Stimulated activated CD8-positive, alpha-beta memory T cell treated with anti-CD3 and anti-CD28 coated beads, Interleukin-15, amount 100 ng/mL, for 4 hours (primary cell): Measurements from ENCODE around the gene MAP6.
"Not testable (repeated sequence)": the region's sequence is repeated elsewhere in the genome, so short reads cannot be mapped to it uniquely, and the experiment has no call there.

Experiments
- DNase-seq, 2 donors: peaks; one replicate each; pipeline ENCODE4 v3.0.0-alpha.2; 2020; ENCODE audit warnings: low read depth in 2 of 2

Gene MAP6

GRCh38 chr11:75591966-75592365 lies 76.9 kb downstream of the MAP6 start:
- DNase-seq = no peak

DNA sequence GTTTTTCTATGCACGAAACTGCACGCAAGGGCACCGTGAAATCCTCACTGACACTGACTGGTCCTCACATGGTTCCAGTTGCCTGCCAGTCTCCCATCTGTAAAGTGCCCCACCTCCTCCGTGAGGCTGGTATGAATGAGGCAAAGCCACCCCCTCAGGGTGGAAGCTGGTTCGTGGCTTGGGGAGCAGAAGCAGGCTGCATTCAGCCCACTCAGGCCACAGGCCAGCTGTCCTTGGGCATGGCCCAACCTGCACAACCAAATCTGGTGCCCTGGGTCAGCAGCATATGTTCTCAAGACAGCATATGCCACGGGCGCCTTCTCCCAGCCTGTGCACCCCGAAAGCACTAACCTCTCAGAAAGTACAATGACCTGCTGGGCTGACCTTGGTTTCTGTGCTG lies 77.5 kb downstream of the MAP6 start:
- no peak for DNase-seq

DNA sequence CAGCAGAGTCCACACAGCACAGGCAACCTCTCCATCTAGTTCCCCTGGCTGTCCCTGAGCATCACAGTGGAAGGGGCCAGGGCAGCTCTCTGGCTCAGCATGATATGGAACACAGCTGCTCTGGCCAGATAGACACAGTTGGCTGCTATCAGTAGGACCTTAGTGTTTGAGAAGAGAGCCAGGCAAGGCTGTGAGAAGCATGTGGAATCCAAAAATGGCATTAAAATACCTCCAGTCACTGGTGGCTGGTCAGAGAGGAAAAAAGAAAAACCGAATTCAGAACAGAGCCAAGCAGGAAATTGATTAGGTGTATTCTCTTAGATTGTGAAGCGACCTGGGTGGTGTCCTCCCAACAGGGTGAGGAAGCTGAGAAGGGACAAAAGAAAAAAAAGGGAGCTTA lies 78.9 kb downstream of the MAP6 start:
- DNase-seq = no peak

- no peak for DNase-seq
These were observed 79.8 kb downstream of the MAP6 start for GRCh38 chr11:75589051-75589450.

- no peak for DNase-seq
These were observed 80.8 kb downstream of the MAP6 start for GRCh38 chr11:75588051-75588481.

DNA sequence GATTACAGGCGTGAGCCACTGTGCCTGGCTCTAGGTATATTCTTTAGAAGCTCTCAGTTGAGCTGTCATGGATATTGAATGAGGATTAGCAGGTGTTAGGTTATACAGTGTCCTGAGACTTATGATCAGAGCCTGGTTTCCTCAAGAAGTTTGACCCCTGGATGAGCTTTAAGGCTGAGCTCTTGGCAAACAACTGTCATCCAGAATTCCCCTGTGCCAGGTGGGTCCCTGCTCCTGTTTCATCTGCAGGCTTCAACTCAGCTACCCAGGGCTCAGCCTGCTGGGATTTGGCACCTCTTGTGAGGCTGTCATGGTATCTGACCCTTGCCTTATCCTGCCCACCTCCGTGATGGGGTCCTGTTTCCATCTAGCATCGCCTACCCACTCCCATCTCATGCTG lies 82.4 kb downstream of the MAP6 start:
- DNase-seq = no peak

DNA sequence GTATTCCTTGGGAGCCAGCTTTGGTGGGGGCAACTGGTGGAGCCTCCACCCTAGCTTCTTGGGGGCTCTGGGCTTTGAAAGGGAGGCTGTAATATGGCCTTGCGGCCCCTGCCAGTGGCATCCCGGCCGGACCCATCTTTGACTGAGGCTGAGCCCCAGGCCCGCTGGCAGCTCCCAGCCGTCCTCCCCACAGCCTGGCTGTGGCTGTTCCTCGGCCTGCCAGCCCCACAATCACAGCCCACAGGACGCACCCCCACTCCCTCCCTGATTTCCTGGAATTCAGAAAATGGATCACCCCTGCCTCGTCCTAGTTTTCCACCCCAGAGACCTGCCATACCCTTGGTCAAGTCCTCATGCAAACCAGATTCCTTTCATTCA lies 83.6 kb downstream of the MAP6 start:
- DNase-seq = no peak

DNA sequence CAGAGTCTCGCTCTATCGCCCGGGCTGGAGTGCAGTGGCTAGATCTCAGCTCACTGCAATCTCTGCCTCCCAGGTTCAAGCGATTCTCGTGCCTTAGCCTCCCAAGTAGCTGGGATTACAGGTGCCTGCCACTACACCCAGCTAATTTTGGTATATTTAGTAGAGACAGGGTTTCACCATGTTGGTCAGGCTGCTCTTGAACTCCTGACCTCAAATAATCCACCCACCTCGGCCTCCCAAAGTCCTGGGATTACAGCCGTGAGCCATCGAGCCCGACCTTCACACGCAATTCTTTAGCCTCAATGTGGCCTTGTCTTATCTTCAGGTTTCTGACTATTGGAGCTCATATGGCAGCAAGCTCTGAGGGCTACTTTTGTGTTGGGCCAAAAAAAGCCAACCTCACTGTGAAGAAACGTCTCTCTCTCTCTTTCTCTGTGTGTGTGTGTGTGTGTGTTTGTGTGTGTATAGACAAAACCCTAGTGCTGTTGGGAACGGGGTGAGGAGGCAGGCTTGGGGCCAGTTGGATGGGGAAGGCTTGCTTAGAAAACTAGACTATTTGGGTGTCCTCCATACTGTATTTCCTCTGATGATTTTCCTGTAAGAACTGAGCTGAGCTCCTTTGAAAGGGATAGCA lies 84.1 kb downstream of the MAP6 start:
- DNase-seq = not testable (repeated sequence)

DNA sequence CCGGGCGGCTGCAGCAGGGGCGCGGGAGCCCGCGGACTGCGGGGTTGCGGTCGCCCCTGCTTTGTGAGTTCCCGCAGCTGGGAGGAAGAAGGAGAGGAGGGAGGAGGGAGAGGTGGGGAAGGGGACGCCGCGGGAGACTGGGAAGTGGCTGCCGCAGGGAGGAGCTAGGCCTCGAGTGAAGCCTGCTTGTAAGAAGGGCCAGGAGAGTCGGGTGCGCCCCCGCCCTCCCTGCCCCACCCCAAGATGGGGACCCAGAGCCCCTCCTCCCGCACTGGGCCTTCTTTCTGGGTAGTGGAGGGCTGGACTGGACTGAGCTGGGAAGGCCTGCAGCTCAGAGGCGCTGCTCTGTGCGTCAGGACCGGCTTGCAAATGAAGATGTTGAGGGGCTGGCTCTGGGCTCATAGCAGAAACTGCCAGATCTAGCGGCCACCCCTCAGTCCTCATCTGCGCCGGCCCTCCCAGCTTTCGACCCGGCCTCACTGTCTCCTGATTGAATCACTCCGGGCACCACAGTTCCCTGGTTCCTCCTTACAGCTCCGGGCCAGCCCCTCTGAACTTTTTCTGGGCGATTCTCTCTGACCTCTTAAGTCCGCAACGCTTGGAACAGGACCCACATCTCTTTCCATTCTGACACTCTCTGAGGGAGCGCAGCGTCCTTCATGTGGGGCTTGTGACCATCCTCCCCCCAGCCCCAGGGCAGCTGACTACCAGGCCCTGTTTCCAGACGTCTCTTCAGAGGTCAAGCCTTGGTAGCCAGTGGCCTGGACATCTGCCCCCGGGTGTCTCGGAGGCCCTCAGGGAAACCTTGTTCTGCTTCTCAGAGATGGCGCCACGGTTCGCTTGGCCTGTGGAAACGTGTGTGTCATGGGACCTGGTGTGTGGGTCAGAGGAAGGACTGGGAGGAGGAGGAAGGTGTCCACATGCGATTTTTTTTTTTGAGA lies 84.8 kb downstream of the MAP6 start:
- DNase-seq = no peak

DNA sequence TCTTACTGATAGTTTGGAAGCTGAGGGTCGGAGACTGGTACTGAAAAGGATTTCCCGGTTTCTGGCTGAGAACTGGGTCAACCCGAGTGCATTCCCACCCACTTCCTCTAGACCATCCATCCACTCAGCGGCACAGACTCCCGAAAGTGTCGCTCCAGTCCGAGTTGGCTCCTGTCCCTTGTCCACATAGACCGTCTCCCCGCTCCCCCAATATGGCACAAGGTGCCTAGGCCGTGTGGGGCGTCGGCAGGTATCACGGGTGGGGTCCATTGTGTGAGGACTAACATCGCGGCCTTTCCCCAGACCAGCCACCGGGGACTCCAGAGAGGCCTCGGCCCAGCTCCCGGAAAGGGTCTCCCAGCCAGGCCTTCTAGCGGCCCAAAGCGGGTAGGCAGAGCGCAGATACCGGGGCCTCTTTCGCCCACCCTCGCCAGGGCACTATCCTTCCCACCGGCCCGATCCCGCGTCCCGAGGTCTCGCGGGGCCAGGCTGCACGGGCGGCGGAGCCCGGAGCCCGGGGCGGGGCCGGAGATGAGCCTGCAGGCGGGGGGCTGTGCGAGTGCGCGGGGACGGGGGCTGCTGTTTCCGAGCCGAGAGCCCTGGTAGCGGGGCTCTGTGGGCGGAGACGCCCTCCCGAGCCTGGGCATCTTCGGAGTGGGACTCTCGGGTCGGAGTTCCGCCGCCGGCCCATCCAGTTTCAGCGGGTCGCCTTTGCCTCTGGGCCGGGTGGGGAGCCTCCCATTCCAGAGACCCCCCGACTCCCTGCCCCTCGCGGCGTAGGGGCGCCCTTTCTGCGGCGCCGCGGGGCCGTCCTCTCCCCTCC lies 85.7 kb downstream of the MAP6 start:
- DNase-seq = peak in 1 of 2 donors; percentile 39

GRCh38 chr11:75582506-75582894 lies 86.3 kb downstream of the MAP6 start:
- DNase-seq = no peak

- no peak for DNase-seq
These were observed 89.0 kb downstream of the MAP6 start for GRCh38 chr11:75579841-75580240.

DNA sequence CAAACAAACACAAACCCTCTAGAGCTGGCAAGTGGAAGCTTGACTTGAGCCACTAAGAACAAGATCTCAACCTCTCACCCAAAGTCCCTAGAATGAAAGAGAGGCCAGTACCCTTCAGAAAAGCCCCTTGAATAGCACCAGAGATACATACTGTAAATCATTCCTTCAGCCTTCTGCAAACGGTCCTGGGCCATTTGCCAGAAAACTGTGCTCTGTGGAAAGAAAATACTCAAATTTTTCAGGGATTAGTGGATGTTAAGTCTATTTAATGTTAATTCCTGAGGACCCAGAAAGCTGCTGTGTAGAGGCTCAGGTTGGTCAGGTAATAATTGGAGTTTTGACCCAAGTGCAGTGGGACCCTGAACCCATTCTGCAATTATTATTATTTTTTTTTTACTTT lies 89.9 kb downstream of the MAP6 start:
- DNase-seq = no peak

GRCh38 chr11:75577207-75577606 lies 91.6 kb downstream of the MAP6 start:
- peak in 1 of 2 donors; percentile 24 for DNase-seq

DNA sequence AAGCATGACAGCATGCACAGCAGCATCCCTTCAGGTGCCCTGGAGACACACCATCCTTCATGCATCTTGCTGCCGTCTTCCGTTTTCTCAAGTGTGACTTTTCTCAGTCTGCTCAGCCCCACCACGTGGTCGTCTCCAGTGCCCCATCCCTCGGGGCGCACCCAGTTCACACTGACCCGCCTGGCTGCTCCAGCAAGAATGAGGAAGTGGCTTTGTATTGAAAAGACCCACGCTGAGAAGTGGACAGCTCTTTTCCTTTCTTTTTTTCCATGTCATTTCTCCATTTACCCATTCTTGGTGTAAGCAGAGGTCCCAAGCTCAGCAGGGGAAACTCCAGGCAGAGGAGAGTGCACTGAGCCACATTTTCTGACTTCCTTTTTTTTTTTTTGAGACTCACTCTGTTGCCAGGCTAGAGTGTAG lies 92.3 kb downstream of the MAP6 start:
- no peak for DNase-seq

- DNase-seq = no peak
These were observed 92.8 kb downstream of the MAP6 start for GRCh38 chr11:75576017-75576416.

- no peak for DNase-seq
These were observed 93.9 kb downstream of the MAP6 start for GRCh38 chr11:75574698-75575602.

GRCh38 chr11:75572744-75573143 lies 96.1 kb downstream of the MAP6 start:
- no peak for DNase-seq

- no peak for DNase-seq
These were observed 97.2 kb downstream of the MAP6 start for GRCh38 chr11:75571625-75572024.

DNA sequence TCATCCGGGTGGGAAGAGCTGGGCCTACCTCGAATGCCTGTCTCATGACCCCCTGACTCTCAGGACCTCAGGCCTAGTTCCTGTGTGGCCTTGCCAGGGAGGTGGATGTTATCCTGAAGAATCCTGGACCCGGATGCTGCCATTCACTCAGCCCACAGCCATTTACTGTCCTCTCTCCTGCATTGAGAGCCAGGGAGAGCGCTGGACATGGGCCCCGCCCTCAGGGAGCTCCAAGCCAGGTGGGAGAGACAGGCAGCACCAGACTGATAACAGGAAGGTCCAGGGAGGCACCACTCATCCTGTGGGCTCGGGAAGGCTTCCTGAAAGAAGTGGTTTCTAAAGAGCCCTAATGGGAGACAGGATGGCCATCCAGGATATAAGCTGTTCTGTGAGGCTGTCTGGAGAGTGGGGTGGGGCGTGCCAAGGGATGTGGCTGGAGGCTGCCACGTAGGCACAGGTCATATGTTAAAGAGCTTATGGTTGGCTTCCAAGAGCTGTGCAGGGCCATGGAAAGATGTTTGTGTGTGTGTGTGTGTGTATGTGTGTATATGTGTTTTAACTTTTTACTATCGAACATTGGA lies 98.2 kb downstream of the MAP6 start:
- no peak for DNase-seq
